SU-DHL-6 (cell line): ENCODE measurements around the gene GNB1L.

Source experiments
- H2AFZ ChIP-seq: fragments of 200-600 bp; sonication (generic); 2 replicates; pipeline ENCODE4 v1.6.1; 2014; ENCODE audit warnings: low read depth, mild to moderate bottlenecking, moderate library complexity, mixed read lengths, antibody characterized with exemption, low read length; ENCODE audit not compliant: severe bottlenecking
- H3F3A ChIP-seq: fragments of 200-600 bp; shearing (Covaris generic); 2 replicates; pipeline ENCODE4 v1.6.0; 2016; ENCODE audit warnings: antibody characterized with exemption, mild to moderate bottlenecking; ENCODE audit not compliant: insufficient read depth
- H3K27ac ChIP-seq: fragments of 200-600 bp; sonication (generic); 2 replicates; pipeline ENCODE4 v1.5.1; 2016; ENCODE audit warnings: low read depth, mild to moderate bottlenecking, low read length, moderate library complexity, mixed read lengths
- H3K27me3 ChIP-seq: fragments of 200-600 bp; sonication (generic), shearing (Covaris generic); 2 replicates; pipeline ENCODE4 v1.6.0; 2014; ENCODE audit warnings: mild to moderate bottlenecking, low read length
- H3K36me3 ChIP-seq: fragments of 200-600 bp; sonication (generic); 2 replicates; pipeline ENCODE4 v1.6.1; 2014; ENCODE audit warnings: mild to moderate bottlenecking, low read length, mixed read lengths
- H3K4me2 ChIP-seq: fragments of 300-600, 200-600 bp; shearing (Covaris generic), sonication (generic); 2 replicates; pipeline ENCODE4 v1.6.0; 2014; ENCODE audit warnings: low read length, low read depth, mild to moderate bottlenecking; ENCODE audit not compliant: poor library complexity, severe bottlenecking
- H3K4me3 ChIP-seq: fragments of 200-600 bp; sonication (generic); 2 replicates; pipeline ENCODE4 v1.5.1; 2014; ENCODE audit warnings: antibody characterized with exemption, low read length, mild to moderate bottlenecking, mixed read lengths; ENCODE audit not compliant: insufficient read depth, poor library complexity, severe bottlenecking
- H3K79me2 ChIP-seq: fragments of 200-600 bp; sonication (generic); 2 replicates; pipeline ENCODE4 v1.6.1; 2014; ENCODE audit warnings: mild to moderate bottlenecking, low read length, moderate library complexity; ENCODE audit not compliant: insufficient read depth
- H3K9ac ChIP-seq: fragments of 200-600 bp; sonication (generic); 2 replicates; pipeline ENCODE4 v1.7.0; 2014; ENCODE audit warnings: mild to moderate bottlenecking, low read length
- H3K9me2 ChIP-seq: fragments of 200-600 bp; sonication (generic); replicated peaks from 2 replicates; pipeline ENCODE4 v1.6.1; 2014; ENCODE audit warnings: low read length; ENCODE audit not compliant: insufficient read depth
- H3K9me3 ChIP-seq: fragments of 200-600 bp; sonication (generic); 2 replicates; pipeline ENCODE4 v1.6.1; 2014; ENCODE audit warnings: low read length, mixed read lengths; ENCODE audit not compliant: insufficient read depth
- H4K20me1 ChIP-seq: fragments of 200-600 bp; sonication (generic); 2 replicates; pipeline ENCODE4 v1.6.1; 2014; ENCODE audit warnings: low read depth, mild to moderate bottlenecking, antibody characterized with exemption, low read length, moderate library complexity, mixed read lengths
- CTCF ChIP-seq: fragments of 200-600 bp; sonication (generic); IDR thresholded peaks from one replicate; pipeline ENCODE4 v1.5.1; 2017; ENCODE audit warnings: antibody characterized with exemption, mild to moderate bottlenecking, low read length, moderate library complexity; ENCODE audit not compliant: insufficient read depth, poor library complexity, severe bottlenecking
- EZH2phosphoT487 ChIP-seq: fragments of 200-600 bp; sonication (generic), shearing (Covaris generic); conservative IDR thresholded peaks from 2 replicates; pipeline ENCODE4 v1.6.1; 2018; ENCODE audit warnings: mild to moderate bottlenecking, antibody characterized with exemption, low read length, moderate library complexity, mixed read lengths

GNB1L gene

GRCh38 chr22:19879643-19879991, 24.9 kb upstream of the GNB1L start:
- H3K36me3 ChIP-seq: no peaks in the 10 kb centered on the region
- H3F3A ChIP-seq: no peaks in the 10 kb centered on the region
- H2AFZ ChIP-seq: no peak overlapping the region
- no peak overlapping the region for H3K4me2 ChIP-seq
- no peaks in the 10 kb centered on the region for H3K9me3 ChIP-seq
- H3K9ac ChIP-seq: no peak overlapping the region
- no peak for TF ChIP-seq CTCF
- TF ChIP-seq EZH2phosphoT487: no peak
- no peaks in the 10 kb centered on the region for H3K27me3 ChIP-seq
- H3K4me3 ChIP-seq: no peak overlapping the region
- H3K9me2 ChIP-seq: no peaks in the 10 kb centered on the region
- H3K79me2 ChIP-seq: no peaks in the 10 kb centered on the region
- H3K27ac ChIP-seq: no peak overlapping the region
- H4K20me1 ChIP-seq: no peaks in the 10 kb centered on the region

- H3K27ac ChIP-seq: no peak overlapping the region
These were observed 24.5 kb upstream of the GNB1L start for GRCh38 chr22:19879246-19879570.

GRCh38 chr22:19878461-19879245, 24.0 kb upstream of the GNB1L start:
- no peak overlapping the region for H3K27ac ChIP-seq
- H3K27me3 ChIP-seq: no peaks in the 10 kb centered on the region
- no peaks in the 10 kb centered on the region for H3K9me3 ChIP-seq
- no peaks in the 10 kb centered on the region for H4K20me1 ChIP-seq
- H3K79me2 ChIP-seq: no peaks in the 10 kb centered on the region
- H3K4me3 ChIP-seq: no peak overlapping the region
- no peak overlapping the region for H3K9ac ChIP-seq
- H2AFZ ChIP-seq: no peak overlapping the region
- H3F3A ChIP-seq: no peaks in the 10 kb centered on the region
- no peaks in the 10 kb centered on the region for H3K9me2 ChIP-seq
- no peak for TF ChIP-seq EZH2phosphoT487
- TF ChIP-seq CTCF: no peak
- H3K4me2 ChIP-seq: no peak overlapping the region
- no peaks in the 10 kb centered on the region for H3K36me3 ChIP-seq

More at GRCh38 chr22:19879246-19879570, 24.5 kb upstream of the GNB1L start:
- Histone ChIP-seq H3K9me2 (no peaks in the 10 kb centered on the region), H3F3A (no peaks in the 10 kb centered on the region), H3K9me3 (no peaks in the 10 kb centered on the region), H3K36me3 (no peaks in the 10 kb centered on the region), H3K4me2 (no peak overlapping the region), H3K27me3 (no peaks in the 10 kb centered on the region), H3K4me3 (no peak overlapping the region), H2AFZ (no peak overlapping the region), H4K20me1 (no peaks in the 10 kb centered on the region), H3K9ac (no peak overlapping the region), H3K79me2 (no peaks in the 10 kb centered on the region)
- TF ChIP-seq EZH2phosphoT487 (no peak), CTCF (no peak)
